Measurements from ENCODE around the gene GDF2.

Gene GDF2

DNA sequence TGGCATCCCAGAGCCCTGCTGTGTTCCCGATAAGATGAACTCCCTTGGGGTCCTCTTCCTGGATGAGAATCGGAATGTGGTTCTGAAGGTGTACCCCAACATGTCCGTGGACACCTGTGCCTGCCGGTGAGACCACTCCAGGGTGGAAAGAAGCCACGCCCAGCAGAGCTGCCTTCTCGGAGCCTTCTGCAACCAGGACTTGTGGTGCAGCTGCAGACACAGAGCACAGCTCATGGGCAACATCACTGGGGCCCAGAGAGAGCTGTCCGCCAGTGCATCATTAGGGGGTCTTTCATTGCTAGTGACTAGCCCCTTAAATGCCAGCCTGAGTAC, 9.6 kb upstream of the GDF2 start:
- DNase-seq = no peak

GRCh38 chr10:47314416-47314970, 7.8 kb upstream of the GDF2 start:
- DNase-seq = no peak

DNA sequence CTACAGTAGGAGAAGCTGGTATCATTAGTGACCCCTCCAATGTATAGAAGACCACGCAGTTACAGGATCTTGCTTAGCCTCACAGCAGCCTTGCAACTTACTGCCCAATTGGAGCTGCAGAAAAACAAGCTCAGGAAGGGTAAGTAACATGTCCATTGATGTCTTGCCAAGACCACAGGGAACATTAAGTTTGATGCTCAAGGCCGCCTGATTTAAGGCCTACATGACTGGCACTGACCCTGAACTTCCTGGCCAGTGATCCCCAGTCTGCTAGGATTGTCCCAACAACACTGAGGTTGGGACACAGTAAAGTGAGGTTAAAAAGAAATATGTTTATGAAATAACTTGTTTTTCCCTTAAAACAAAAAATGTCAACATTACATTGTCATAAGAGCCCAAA, 6.8 kb upstream of the GDF2 start:
- DNase-seq = no peak

GRCh38 chr10:47316131-47316530, 6.1 kb upstream of the GDF2 start:
- no peak for DNase-seq

- DNase-seq = no peak
Measured at GRCh38 chr10:47317251-47317650, 5.0 kb upstream of the GDF2 start.

GRCh38 chr10:47318706-47319105, 3.5 kb upstream of the GDF2 start:
- no peak for DNase-seq

- no peak for DNase-seq
Measured at GRCh38 chr10:47319784-47320183, 2.5 kb upstream of the GDF2 start.

- DNase-seq = no peak
Measured at GRCh38 chr10:47320812-47321211, 1.4 kb upstream of the GDF2 start.

GRCh38 chr10:47321521-47322195, 596 bp upstream of the GDF2 start:
- no peak for DNase-seq

- DNase-seq = no peak
Measured at GRCh38 chr10:47323087-47323486, 833 bp downstream of the GDF2 start.

- no peak for DNase-seq
Measured at GRCh38 chr10:47323636-47324296, 1.5 kb downstream of the GDF2 start.

DNA sequence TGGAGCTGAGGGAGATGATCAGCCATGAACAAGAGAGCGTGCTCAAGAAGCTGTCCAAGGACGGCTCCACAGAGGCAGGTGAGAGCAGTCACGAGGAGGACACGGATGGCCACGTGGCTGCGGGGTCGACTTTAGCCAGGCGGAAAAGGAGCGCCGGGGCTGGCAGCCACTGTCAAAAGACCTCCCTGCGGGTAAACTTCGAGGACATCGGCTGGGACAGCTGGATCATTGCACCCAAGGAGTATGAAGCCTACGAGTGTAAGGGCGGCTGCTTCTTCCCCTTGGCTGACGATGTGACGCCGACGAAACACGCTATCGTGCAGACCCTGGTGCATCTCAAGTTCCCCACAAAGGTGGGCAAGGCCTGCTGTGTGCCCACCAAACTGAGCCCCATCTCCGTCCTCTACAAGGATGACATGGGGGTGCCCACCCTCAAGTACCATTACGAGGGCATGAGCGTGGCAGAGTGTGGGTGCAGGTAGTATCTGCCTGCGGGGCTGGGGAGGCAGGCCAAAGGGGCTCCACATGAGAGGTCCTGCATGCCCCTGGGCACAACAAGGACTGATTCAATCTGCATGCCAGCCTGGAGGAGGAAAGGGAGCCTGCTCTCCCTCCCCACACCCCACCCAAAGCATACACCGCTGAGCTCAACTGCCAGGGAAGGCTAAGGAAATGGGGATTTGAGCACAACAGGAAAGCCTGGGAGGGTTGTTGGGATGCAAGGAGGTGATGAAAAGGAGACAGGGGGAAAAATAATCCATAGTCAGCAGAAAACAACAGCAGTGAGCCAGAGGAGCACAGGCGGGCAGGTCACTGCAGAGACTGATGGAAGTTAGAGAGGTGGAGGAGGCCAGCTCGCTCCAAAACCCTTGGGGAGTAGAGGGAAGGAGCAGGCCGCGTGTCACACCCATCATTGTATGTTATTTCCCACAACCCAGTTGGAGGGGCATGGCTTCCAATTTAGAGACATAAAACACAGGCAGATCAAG, 3.3 kb downstream of the GDF2 start:
- no peak for DNase-seq

GRCh38 chr10:47326306-47326926, 4.2 kb downstream of the GDF2 start:
- DNase-seq = no peak

DNA sequence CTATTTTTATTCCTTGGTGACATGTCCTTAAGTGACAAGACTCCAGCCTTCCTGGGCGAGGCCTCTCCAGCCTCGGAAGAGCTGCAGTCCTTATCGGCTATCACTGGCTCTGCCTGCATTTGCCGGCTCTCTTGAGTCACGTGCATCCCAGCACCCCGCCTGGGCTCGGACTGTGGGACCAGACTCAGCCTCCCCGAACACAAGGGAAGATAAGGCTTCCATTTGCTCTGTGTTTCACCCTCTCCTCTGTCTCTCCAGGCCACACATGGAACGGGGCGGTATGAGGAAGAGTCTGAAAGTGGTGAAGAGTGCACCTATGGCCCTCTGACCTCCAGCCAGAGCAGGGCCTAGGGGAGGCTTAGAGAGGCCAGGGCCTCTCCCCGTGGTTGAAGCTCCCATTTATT, 4.7 kb downstream of the GDF2 start:
- DNase-seq = no peak

GRCh38 chr10:47329855-47330254, 7.6 kb downstream of the GDF2 start:
- no peak for DNase-seq

DNA sequence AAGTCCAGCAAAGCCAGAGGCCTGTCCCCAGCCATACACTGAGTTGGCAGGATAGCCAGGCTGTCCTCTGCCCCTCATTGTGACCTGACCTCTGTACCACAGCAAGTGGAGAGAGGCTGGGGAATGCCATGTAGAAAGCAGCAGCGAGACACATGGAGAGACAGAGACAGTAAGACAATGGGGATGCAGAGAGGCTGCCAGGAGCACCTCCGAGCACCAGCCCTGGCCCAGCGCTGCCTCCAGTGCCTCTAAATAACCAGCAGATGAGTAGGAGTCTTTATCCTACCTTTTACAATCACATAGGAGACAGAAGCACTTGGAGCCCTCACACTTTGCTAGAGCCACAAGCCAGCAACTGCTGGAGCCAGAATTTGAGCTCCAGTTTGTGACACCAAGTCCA, 8.1 kb downstream of the GDF2 start:
- DNase-seq = no peak

DNA sequence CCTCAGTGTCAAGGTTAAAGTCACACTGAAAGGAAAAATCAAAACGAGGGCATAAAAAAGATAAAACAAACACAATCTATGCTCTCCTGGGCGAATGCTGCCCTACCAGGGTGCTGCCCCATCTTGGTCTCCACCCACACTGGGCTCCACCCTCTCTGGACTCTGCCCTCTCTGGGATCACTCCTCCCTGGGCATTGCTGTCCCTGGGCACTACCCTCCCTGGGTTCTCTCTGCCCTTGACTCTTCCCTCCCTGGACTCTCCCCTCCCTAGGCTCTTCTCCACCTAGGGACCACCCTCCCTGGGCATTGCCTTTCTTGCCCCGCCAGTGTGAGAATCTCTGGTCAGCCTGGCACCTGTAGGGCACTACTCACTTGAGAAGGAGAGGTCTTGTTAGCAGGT, 8.6 kb downstream of the GDF2 start:
- DNase-seq = no peak

DNA sequence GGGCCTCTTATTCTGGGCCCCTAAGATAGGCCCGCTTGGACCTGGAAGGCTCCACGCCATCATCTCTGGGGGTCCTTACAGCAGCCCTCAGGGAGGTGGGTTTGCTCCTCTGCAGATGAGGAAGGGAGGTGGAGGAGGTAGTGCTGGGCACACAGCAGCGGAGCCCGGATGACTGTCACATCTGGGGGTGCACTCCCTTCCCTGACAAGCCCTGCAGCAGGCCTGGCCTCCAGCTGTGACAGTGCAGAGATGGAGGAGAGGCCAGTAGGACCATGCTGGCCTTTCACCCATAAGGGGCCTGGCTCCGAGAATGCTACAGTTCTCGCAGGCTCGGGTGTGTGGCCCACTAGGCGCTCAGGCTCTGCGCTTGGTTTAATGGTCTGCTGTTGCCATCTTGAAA, 9.2 kb downstream of the GDF2 start:
- DNase-seq = no peak

DNA sequence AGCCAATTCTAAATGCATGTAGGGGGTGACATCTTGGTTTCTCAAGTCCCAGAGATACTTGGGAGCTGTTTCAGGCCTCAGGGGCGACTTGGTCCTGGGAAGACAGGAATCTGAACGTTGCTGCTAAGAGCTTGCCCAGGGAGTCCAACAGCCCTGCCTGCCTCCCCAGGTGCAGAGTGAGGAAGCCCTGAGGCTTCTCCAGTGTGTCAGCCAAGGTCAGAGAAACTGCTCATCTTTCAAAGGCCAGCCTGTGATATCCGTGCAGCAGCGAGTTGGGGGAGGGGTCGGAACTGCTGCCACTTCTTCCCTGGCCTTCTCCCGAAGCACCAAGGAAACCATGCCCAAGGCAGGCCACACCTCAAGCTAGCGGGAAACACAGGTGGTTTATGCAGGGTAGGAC, 9.7 kb downstream of the GDF2 start:
- no peak for DNase-seq

GRCh38 chr10:47332371-47332770, 10.1 kb downstream of the GDF2 start:
- no peak for DNase-seq

- no peak for DNase-seq
Measured at GRCh38 chr10:47332946-47333345, 10.7 kb downstream of the GDF2 start.

DNA sequence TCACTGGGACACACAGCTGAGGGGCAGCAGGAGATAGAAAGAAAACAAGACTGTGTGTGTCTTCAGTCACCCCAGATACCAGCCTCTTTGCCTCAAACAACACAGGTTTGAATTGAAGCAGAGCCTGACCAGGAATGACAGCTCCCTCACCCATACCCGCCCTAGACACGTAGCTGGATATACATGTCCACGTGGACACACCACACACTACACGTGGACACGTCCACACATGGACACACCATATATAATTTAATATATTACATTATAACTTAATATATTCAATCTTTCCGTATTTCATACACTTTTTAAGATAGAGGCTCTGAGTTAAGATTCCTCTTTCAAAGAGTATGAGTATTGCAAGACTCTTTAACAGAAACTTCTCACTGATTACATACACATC, 11.3 kb downstream of the GDF2 start:
- no peak for DNase-seq
